Posterior vena cava (tissue), 2 donors: ENCODE results near the gene HSPB1. TPM values are rescaled to one million over a fixed set of nuclear protein-coding genes. Genes with fewer than 3 reads are reported as not detected.
A peak's percentile ranks its signal among the peaks of the same experiment; 100 is the strongest.
"Not testable (repeated sequence)": the region's sequence is repeated elsewhere in the genome, so short reads cannot be mapped to it uniquely, and the experiment has no call there.

Experiments
- DNase-seq: peaks from one replicate; pipeline ENCODE4 v3.0.0-alpha.2; 2020; ENCODE audit warnings: low spot score
- intact Hi-C, 2 donors: fragments of 100-400 bp; cut with DNase I; formaldehyde crosslinking; loops; one replicate each; pipeline versions ENCODE4 v1.14.1 to v1.14.2; 2022 to 2023
- total RNA-seq, 2 donors: library from RNA; stranded (reverse); fragmentation: NEBNext Ultra II Directional; extraction: Animal tissue kit (Norgen Biotek cat#: 25700); gene quantifications; one replicate each; pipeline ENCODE4 v1.2.1, GENCODE V29; 2021
- donor health status: DM: yes; HTN: yes; CAD: no.
- donor health status: DM: yes; HTN: yes; CAD: no.

HSPB1 gene
- total RNA-seq, 2 donors from 2014 or later: 2,473 to 2,747 TPM

DNA sequence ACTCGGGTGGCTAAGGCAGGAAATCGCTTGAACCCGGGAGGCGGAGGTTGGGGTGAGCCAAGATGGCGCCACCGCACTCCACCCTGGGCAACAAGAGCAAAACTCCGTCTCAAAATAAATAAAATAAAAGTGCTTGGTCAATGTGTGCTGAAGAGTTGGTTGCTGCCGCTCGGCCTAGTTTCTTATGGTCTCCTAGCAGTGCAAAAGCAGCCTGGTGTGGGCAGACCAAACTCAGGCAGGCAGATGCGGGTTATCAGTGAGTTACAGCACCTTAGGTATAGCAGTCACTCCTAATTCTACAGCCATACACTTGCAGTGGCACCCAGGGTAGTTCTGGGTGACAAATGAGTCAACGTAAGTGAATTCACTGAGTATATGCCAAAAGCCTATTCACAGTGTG lies 22.6 kb downstream of the HSPB1 start:
- peak; percentile 51 for DNase-seq
- intact Hi-C loops: no loop called here

GRCh38 chr7:76325811-76326210 lies 23.3 kb downstream of the HSPB1 start:
- intact Hi-C loops: no loop called here
- DNase-seq: peak; percentile 57

- intact Hi-C loops: no loop called here
- DNase-seq: no peak
These were observed 24.3 kb downstream of the HSPB1 start for GRCh38 chr7:76326646-76327233.

GRCh38 chr7:76327610-76328009 lies 25.1 kb downstream of the HSPB1 start:
- peak; percentile 5 for DNase-seq
- intact Hi-C loops: no loop called here

GRCh38 chr7:76328389-76328788 lies 25.9 kb downstream of the HSPB1 start:
- peak; percentile 45 for DNase-seq
- intact Hi-C loops: no loop called here

DNA sequence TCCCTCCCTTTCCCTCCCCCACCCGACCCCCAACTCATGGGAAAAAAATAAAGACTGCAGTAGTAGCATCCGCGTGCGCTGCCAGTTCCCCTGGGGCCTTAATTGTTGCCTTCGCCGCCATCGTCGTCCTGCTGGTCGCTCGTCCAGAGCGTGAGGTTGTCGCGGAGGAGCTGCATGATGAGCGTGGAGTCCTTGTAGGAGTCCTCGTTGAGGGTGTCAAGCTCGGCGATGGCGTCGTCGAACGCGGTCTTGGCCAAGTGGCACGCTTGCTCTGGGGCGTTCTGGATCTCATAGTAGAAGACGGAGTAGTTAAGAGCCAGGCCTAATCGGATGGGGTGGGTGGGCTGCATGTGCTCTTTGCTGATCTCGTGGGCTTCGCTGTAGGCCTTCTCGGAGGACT lies 27.0 kb downstream of the HSPB1 start:
- intact Hi-C loops: no loop called here
- DNase-seq: peak; percentile 81

DNA sequence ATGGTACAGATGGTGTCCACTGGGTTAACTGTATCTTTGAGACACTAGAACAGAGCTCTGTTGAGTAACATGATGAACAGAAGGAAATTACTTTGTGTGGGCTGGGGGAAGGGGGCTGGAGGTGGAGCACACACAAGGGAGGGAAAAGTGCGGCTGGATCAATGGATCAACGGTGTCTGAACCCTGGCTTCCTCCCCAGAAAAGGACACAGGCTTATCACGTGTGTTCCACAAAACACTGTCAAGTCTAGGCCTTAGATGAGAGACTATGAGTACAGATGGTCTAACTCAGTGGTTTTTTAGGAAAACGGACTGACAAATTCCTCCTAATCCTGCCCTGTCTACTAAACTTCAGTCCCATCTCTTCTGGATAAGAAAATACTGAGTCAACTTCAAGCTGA lies 27.8 kb downstream of the HSPB1 start:
- DNase-seq: peak; percentile 20

DNA sequence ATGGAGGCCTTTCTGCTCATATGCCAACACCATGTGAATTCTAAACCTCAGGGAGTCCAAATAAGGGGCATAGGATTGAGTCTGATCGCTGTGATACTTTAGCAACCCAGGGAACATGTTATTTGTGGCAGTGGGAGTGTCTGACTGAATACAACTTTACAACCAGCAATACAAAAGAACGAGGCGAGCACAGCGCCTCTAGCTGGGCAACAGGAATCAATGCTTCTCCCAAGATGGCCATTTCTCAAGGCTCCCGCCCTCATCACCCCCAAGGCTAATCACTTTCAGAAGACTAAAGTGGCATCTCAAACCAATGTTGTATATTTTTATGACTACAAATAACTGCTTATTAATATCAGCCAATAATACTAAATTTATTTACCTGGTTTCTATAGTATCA lies 28.2 kb downstream of the HSPB1 start:
- DNase-seq: peak; percentile 14
- intact Hi-C loops: no loop called here

More for the DNA sequence above, 27.8 kb downstream of the HSPB1 start:
- intact Hi-C loops: no loop called here

DNA sequence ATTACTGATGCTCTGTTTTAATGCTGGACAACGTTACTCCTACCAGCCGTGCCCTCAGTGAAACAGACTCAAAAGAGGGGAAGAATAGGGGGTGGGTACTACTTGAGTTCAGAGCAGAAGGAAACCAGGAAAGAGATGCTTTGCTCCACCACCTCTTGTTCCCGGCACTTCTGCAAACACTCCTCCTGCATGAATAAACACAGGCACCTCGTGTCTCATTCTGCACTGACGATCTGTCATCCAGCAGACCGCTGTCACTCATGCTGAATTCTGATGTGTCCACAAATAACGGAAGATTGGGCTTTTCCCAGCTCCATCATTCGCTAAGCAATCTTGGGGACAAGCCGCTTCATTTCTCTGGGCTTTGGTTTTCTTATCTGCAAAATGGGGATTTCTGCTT lies 29.6 kb downstream of the HSPB1 start:
- peak; percentile 46 for DNase-seq
- intact Hi-C loops: no loop called here

DNA sequence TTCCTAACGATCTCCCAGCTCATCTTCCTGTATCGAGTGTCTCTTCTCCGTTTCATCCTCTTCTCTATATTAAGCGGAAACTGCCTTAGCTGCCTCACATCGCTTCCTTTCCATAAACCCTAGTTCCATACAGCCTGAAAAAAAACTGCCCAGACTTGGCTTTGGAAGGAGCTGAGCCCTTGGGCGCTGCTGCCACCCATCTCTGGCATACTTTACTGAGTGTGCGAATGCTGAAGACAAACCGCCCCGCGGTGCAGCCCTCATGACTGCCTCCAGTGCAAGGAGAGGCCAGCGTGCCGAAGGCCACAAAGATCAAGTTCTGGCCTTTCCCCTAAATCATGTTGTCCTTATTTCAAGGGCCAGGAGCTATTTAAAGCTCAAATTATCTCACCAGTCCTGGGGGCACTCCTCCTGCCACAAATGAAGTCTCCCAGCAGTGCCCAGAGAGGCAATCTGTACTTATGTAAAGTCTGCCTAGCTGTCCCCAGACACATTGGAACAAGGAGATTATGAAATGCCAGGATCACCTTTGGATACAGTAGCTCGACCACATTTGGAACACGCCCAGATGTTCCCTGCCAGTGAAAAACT lies 31.1 kb downstream of the HSPB1 start:
- intact Hi-C loops: no loop called here
- DNase-seq: peak; percentile 82

GRCh38 chr7:76334320-76334967 lies 32.0 kb downstream of the HSPB1 start:
- intact Hi-C loops: no loop called here
- peak; percentile 34 for DNase-seq

DNA sequence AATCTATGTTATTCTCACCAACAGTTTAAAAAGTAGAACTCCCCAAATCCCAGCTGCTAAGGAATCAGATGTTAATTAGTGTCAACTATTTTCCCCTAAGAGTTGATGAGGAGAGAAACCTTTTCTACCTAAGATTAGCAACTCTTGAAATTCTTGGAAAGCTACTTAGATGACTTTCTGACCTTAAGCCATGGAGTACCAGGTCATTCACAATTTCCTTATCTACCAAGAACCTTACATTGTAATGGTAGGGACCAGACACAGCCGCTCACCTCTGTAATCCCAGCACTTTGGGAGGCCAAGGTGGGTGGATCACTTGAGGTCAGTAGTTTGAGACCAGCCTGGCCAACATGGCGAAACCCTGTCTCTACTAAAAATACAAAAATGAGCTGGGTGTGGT lies 32.9 kb downstream of the HSPB1 start:
- intact Hi-C loops: not testable (repeated sequence)
- DNase-seq: peak; percentile 25

DNA sequence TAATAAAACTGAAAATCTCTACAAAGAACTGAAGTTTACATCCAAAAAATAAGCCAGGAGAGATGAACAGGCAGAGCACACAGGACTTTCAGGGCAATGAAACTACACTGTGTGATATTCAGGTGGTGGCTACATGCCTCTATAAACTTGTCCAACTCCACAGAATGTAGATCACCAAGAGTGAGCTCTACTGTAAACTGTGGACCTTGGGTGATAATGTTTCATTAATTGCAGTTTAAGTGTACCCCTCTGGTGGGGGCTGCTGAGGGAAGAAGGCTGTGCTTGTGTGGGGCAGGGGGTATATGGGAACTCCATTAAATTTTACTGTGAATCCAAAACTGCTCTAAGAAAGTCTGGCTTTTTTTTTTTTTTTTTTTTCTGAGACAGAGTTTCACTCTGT lies 33.6 kb downstream of the HSPB1 start:
- peak; percentile 23 for DNase-seq
- intact Hi-C loops: no loop called here

DNA sequence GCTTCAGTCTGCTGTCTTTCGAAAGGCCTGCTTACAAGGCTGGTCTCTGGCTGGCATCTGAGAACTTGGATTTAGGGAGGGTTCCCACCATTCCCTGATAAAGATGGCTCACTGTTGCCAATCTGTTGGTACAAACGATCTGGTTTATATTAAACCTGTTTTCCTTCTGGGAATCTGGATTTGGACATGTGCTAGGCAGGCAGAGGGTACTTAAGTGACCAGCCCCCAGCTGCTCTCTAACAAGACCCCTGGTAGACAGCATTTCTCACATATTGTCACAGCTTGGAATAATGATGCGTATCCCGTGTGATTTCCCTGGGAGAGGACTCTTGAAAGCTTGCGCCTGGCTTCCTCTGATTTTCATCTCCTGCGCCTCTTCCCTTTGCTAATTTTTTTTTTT lies 34.7 kb downstream of the HSPB1 start:
- intact Hi-C loops: no loop called here
- peak; percentile 3 for DNase-seq

GRCh38 chr7:76338298-76339084 lies 36.0 kb downstream of the HSPB1 start:
- intact Hi-C loops: no loop called here

GRCh38 chr7:76340617-76341131 lies 38.2 kb downstream of the HSPB1 start:
- intact Hi-C loops: no loop called here

More at GRCh38 chr7:76338298-76339084, 36.0 kb downstream of the HSPB1 start:
- peak; percentile 26 for DNase-seq

GRCh38 chr7:76342222-76342621 lies 39.7 kb downstream of the HSPB1 start:
- intact Hi-C loops: no loop called here
- DNase-seq: no peak

More at GRCh38 chr7:76340617-76341131, 38.2 kb downstream of the HSPB1 start:
- DNase-seq: peak; percentile 72

DNA sequence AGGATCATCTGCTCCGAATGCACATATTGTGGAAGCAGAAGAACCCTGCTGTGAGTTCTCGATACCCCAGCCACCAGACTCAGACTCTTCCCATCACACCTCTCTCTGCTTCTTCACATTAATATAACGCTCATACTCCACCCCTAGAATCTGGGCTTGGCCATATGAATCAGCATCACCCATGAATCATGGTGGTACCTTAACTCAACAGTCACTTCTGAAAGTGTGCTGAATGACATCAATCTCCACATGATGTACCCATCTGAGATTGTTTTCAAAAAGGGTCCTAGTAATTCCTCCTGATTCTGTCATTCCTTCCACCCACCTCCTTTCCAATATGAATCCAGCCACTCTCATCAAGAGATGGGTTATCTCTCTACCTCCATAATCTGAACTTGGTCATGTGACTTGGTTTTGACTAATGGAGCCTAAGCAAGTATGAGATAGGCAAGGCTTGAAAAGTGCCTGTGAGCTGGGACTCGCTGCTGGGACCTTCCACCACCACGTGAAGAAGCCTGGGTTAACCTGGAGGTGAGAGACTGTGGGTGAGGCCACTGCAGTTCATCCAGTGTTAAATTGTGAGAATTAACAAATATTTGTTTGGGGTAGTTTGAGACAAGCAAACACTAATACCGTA lies 40.9 kb downstream of the HSPB1 start:
- peak; percentile 10 for DNase-seq
- intact Hi-C loops: no loop called here

- intact Hi-C loops: no loop called here
These were observed 41.5 kb downstream of the HSPB1 start for GRCh38 chr7:76343931-76344321.

More at GRCh38 chr7:76343931-76344321, 41.5 kb downstream of the HSPB1 start:
- no peak for DNase-seq
